Thyroid gland (tissue), 4 donors: ENCODE data around the gene PBXIP1.

Experiments used
- CTCF ChIP-seq, 6 experiments: fragments of 200-600 bp in 3 of 6; fragments of 450-650 bp in 3 of 6; sonication (generic) in 3 of 6; IDR thresholded peaks; one replicate each; pipeline ENCODE4 v1.5.1; 2016 to 2019; ENCODE audit warnings: antibody characterized with exemption in 6 of 6, mild to moderate bottlenecking in 2 of 6, inconsistent platforms in 1 of 6, moderate library complexity in 1 of 6
- POLR2A ChIP-seq, 2 donors: fragments of 450-650 bp; IDR thresholded peaks; one replicate each; pipeline ENCODE4 v1.6.1; 2017; ENCODE audit warnings: antibody characterized with exemption in 2 of 2, mild to moderate bottlenecking in 2 of 2, moderate library complexity in 1 of 2

GRCh38 chr1:154944401-154945159 lies 11.3 kb downstream of the PBXIP1 start:
- TF ChIP-seq CTCF (IDR thresholded peaks at IDR 0.05) (no peak), POLR2A (IDR thresholded peaks at IDR 0.05) (no peak)
